Rectal smooth muscle tissue (tissue), 1 donor: ENCODE data around the gene HTRA1.

Experiments used
- H3K27ac ChIP-seq: one replicate; pipeline ENCODE4 v1.7.0; 2013; ENCODE audit warnings: low read depth, low read length, inconsistent platforms
- H3K27me3 ChIP-seq: one replicate; pipeline ENCODE4 v1.7.0; 2013; ENCODE audit warnings: low read length; ENCODE audit not compliant: control insufficient read depth, insufficient read depth
- H3K36me3 ChIP-seq: one replicate; pipeline ENCODE4 v1.7.0; 2013; ENCODE audit warnings: low read length; ENCODE audit not compliant: control insufficient read depth, insufficient read depth
- H3K4me1 ChIP-seq: one replicate; pipeline ENCODE4 v1.7.0; 2013; ENCODE audit warnings: low read length; ENCODE audit not compliant: control insufficient read depth, insufficient read depth
- H3K4me3 ChIP-seq: one replicate; pipeline ENCODE4 v1.7.0; 2013; ENCODE audit warnings: low read length
- H3K9ac ChIP-seq: one replicate; pipeline ENCODE4 v1.7.0; 2013; ENCODE audit warnings: low read length

HTRA1 gene

GRCh38 chr10:122544493-122544892, 83.1 kb downstream of the HTRA1 start:
- Histone ChIP-seq H3K36me3 (no peaks in the 10 kb centered on the region), H3K27me3 (no peaks in the 10 kb centered on the region), H3K4me3 (no peak overlapping the region), H3K27ac (no peak overlapping the region), H3K9ac (no peak overlapping the region), H3K4me1 (no peaks in the 10 kb centered on the region)

DNA sequence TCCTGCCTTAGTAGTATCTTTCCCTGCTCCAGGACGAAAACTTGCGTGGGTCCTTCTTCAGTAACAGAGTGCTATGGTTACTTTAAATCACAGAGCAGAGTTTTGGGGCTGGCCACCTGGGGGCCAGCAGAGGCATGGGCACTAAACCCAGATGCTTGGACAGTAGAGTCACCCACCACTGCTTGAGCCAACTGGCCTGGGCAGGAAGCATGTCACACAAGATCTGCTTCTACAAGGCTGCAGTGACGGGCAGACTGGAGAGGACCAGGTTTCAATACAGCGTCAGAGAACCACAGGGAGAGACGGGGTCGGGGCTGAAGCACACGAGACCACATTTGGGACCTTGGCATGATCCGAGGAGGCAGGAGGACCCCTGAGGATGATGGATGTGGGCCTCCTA, 84.9 kb downstream of the HTRA1 start:
- Histone ChIP-seq H3K27ac (no peak overlapping the region), H3K4me3 (no peak overlapping the region), H3K4me1 (no peaks in the 10 kb centered on the region), H3K9ac (no peak overlapping the region), H3K36me3 (no peaks in the 10 kb centered on the region), H3K27me3 (no peaks in the 10 kb centered on the region)

DNA sequence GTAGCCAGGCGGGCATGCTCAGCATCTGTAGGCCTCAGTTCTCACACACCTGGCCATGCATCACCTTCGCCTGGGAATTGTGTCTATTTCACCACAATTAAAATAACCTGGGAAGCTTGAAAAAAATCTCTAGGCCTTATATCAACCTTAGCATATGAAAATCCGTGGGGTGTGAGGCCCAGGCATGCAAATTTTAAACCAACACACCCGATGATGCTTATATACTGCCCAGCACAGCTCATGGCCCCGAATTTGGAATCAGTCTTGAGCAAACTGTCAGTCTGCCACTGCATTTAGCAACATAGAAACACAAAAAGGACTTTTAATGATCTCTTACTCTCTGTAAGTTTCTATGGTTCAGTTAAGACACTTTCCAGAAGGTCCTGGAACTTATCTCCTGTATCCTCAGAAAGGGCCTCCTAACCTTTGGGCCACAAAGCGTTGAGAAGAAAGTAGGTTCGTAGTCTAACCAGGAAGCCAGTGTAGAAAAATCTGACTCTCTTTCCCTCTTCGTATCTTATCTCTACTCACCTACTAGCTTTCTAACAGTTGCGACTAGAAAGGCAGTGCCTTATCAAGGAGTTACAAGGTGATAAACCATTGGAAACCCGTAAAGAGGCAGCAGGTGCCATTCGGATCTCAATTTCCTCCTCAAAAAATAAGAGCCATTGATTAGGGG, 87.2 kb downstream of the HTRA1 start:
- H3K27ac ChIP-seq = no peak overlapping the region
- H3K27me3 ChIP-seq = no peaks in the 10 kb centered on the region

GRCh38 chr10:122549636-122550035, 88.3 kb downstream of the HTRA1 start:
- H3K4me1 ChIP-seq = no peaks in the 10 kb centered on the region
- no peaks in the 10 kb centered on the region for H3K36me3 ChIP-seq
- H3K4me3 ChIP-seq = no peak overlapping the region
- H3K27ac ChIP-seq = no peak overlapping the region
- no peaks in the 10 kb centered on the region for H3K27me3 ChIP-seq
- H3K9ac ChIP-seq = no peak overlapping the region

More for the DNA sequence above, 87.2 kb downstream of the HTRA1 start:
- Histone ChIP-seq H3K36me3 (no peaks in the 10 kb centered on the region), H3K9ac (no peak overlapping the region), H3K4me3 (no peak overlapping the region), H3K4me1 (no peaks in the 10 kb centered on the region)

DNA sequence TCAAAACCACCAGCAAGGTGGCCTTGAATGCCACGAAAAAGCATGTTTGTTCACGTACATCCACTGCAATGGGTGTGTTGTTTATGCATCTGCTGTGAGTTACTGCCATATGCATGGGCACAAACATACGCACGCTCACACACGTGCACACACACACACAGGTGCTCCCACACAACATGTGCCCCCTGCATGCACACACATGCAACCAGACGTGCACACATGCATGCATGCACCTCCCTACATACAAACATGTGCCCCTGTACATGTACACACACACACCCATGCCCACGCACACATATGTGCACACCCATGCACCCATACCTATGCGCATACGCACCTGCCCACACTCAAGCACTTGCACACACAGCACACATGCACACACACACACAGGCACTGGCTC, 89.1 kb downstream of the HTRA1 start:
- Histone ChIP-seq H3K4me1 (no peaks in the 10 kb centered on the region), H3K36me3 (no peaks in the 10 kb centered on the region), H3K27me3 (no peaks in the 10 kb centered on the region), H3K4me3 (no peak overlapping the region), H3K9ac (no peak overlapping the region), H3K27ac (no peak overlapping the region)

GRCh38 chr10:122550983-122551382, 89.6 kb downstream of the HTRA1 start:
- Histone ChIP-seq H3K4me1 (no peaks in the 10 kb centered on the region), H3K4me3 (no peak overlapping the region), H3K36me3 (no peaks in the 10 kb centered on the region), H3K9ac (no peak overlapping the region), H3K27ac (no peak overlapping the region), H3K27me3 (no peaks in the 10 kb centered on the region)

DNA sequence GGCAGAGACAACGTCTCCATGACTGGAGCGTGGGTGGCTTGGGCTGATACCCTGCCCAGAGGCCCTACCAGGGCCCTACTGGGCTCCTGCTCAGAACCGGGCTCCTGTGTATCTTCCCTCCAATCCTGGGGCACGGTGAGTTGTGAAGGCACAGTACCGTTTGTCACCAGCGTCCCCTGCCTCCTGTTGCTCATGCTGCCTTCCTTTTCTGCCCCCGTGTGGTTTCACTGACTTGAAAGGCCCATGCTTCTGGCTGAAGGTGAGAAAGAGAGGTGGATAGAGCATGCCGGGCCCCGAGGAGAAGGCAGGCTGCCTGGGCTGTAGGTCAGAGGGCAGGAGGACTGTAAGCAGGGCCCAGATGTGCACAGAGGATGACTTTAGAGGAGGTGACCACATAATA, 90.1 kb downstream of the HTRA1 start:
- no peak overlapping the region for H3K9ac ChIP-seq
- no peaks in the 10 kb centered on the region for H3K36me3 ChIP-seq
- H3K27ac ChIP-seq = no peak overlapping the region
- H3K27me3 ChIP-seq = no peaks in the 10 kb centered on the region
- H3K4me3 ChIP-seq = no peak overlapping the region
- H3K4me1 ChIP-seq = no peaks in the 10 kb centered on the region

- Histone ChIP-seq H3K27me3 (no peaks in the 10 kb centered on the region), H3K9ac (no peak overlapping the region), H3K4me3 (no peak overlapping the region), H3K36me3 (no peaks in the 10 kb centered on the region), H3K27ac (no peak overlapping the region), H3K4me1 (no peaks in the 10 kb centered on the region)
Measured at GRCh38 chr10:122553341-122553740, 92.0 kb downstream of the HTRA1 start.

DNA sequence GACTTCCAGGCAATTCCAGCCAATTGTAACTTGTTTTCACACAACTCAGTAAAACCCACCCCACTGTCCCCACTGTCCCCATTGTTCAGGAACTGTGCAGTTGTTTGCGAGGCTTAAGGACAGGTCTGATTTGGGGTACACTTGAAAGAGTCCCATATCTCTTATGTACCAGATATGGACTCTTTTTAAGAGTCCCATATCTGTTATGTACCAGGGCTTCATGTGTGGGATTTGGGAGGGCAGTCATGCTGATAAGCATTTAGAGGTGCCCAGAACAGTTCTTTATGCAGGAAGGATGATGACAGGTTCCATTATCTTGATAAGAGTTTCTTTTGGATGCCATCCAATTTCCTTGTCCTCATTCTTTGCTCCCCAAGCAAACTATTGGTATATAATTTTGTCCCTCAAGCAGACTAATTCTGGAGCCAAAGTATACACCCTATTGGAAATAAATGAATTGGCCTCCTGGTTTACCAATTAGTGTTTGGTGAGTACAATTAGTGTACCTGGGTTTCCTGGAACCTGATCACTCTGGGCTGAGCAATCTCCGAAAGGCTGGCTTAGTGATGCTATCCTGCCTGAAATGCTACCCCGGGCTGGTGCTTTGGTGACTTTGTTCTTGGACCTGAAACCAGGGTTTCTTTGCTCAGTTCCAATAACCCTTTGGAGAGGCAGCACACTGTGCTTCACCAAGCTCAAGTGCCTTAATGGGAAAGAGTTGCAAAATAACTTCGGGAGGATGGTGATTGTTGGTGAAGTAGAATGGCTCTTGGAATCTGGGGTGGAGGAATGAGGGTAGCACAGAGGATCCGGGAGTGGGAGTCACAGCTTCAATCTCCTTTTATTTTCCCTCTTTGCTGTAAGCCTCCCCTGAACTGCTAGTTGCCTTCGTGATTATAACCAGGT, 93.0 kb downstream of the HTRA1 start:
- no peaks in the 10 kb centered on the region for H3K27me3 ChIP-seq
- no peak overlapping the region for H3K27ac ChIP-seq
- no peaks in the 10 kb centered on the region for H3K36me3 ChIP-seq

DNA sequence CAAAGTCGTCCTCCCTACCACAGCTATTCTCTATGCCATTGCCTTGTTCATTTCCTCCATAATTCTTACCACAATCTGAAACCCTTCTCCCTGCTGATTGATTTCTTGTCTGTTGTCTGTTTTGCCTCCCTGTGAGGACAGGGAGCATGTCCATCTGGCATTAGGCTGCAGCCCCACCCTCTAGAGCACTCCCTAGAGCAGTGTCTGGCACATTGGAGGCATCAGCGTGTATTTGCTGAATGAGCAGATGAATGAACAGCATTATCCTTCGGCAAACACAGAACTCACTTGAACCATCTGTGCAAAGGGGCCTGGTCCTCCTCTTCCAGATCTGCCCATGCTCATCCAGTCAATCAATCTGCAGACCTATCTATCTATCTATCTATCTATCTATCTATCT, 94.1 kb downstream of the HTRA1 start:
- Histone ChIP-seq H3K27ac (no peak overlapping the region), H3K27me3 (no peaks in the 10 kb centered on the region), H3K36me3 (no peaks in the 10 kb centered on the region), H3K4me1 (no peaks in the 10 kb centered on the region), H3K9ac (no peak overlapping the region), H3K4me3 (no peak overlapping the region)

More for the DNA sequence above, 93.0 kb downstream of the HTRA1 start:
- no peak overlapping the region for H3K9ac ChIP-seq
- H3K4me1 ChIP-seq = no peaks in the 10 kb centered on the region
- no peak overlapping the region for H3K4me3 ChIP-seq

DNA sequence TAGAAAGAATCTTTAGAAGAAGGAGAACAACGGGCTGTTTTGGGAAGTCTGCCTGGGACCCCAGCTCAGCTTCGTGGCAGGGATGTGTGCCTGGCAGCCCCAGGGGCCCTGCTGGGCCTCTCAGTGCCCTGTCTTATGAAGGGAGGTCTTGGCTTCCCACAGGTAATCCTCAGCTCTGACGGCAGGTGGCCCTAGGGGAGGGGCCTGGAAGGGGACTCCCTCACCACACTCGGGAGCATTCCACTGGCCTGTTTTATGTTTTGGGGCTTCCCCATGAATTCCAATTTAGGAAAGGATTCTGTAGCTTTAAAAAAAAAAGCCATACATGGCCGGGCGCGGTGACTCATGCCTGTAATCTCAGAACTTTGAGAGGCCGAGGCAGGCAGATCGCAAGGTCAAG, 96.2 kb downstream of the HTRA1 start:
- Histone ChIP-seq H3K4me1 (no peaks in the 10 kb centered on the region), H3K27me3 (no peaks in the 10 kb centered on the region), H3K27ac (no peak overlapping the region), H3K4me3 (no peak overlapping the region), H3K9ac (no peak overlapping the region), H3K36me3 (no peaks in the 10 kb centered on the region)

DNA sequence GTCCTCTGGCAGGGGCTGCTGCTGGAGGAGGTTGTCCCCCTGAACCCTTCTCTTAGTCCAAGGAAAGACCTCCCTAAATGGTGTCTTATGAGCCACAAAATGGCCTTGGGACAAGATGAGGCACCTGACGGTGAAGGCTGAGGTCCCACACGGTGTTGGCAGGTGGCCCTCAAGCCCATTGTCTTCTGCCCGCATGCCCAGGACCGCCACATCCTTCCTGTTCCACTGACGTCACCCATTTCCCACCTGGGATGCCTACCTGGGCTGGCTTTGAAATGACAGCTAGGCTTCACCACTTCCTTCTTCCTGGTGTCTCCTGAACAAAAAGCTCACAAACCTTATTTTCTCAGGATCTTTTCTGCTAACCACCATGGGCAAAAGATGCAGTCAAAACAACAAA, 97.1 kb downstream of the HTRA1 start:
- Histone ChIP-seq H3K4me3 (no peak overlapping the region), H3K4me1 (no peaks in the 10 kb centered on the region), H3K36me3 (no peaks in the 10 kb centered on the region), H3K27ac (no peak overlapping the region), H3K27me3 (no peaks in the 10 kb centered on the region), H3K9ac (no peak overlapping the region)

DNA sequence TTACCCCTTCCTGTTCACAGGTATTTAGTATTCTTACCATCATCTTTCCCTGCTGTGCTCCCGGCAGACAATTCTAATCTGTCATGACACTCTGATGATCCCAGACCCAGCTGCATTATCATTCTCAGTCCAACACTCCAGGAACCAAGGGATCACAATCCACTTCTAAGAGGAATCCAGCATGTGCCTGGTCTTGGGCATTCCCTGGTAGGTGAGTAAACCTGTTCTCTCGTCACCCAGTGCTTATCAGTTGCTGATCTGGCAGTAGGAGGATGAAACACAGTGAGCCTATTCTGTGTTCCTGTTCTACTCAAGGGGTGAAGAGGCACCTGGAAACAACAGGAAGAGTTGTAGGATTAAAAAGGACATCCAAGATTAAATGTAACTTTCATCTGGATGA, 97.9 kb downstream of the HTRA1 start:
- no peak overlapping the region for H3K27ac ChIP-seq
- no peak overlapping the region for H3K4me3 ChIP-seq
- H3K36me3 ChIP-seq = no peaks in the 10 kb centered on the region
- H3K4me1 ChIP-seq = no peaks in the 10 kb centered on the region
- no peak overlapping the region for H3K9ac ChIP-seq
- peaks cover 2% of the 10 kb centered on the region for H3K27me3 ChIP-seq
